SK-N-SH treated with all-trans-retinoic acid at 6 μM for 48 hours (cell line): ENCODE results near the gene ALX4.

Experiments used
- ATAC-seq: fragments of 200-7000 bp; cut with Tn5 transposase; 3 replicates; pipeline ENCODE4 v1.9.1; 2020; ENCODE audit warnings: mild to moderate bottlenecking, moderate library complexity
- ARNTL ChIP-seq: fragments of 450-650 bp; formaldehyde crosslinking; IDR thresholded peaks from 2 replicates; pipeline ENCODE4 v1.5.0; 2020; ENCODE audit warnings: low read depth, mild to moderate bottlenecking, moderate library complexity, borderline replicate concordance
- BACH2 ChIP-seq: fragments of 250-450 bp; sonication (Bioruptor Pico); IDR thresholded peaks from 2 replicates; pipeline ENCODE4 v1.9.0; 2021; ENCODE audit warnings: mild to moderate bottlenecking, borderline replicate concordance
- CSDC2 ChIP-seq: fragments of 250-450 bp; sonication (Bioruptor Pico); IDR thresholded peaks from 2 replicates; pipeline ENCODE4 v1.5.0; 2020; ENCODE audit warnings: mild to moderate bottlenecking, moderate library complexity
- ESRRG ChIP-seq: fragments of 250-450 bp; sonication (Bioruptor Pico); IDR thresholded peaks from 2 replicates; pipeline ENCODE4 v1.6.1; 2021; ENCODE audit warnings: mild to moderate bottlenecking
- GLIS3 ChIP-seq: fragments of 250-450 bp; sonication (Bioruptor Pico); IDR thresholded peaks from 2 replicates; pipeline ENCODE4 v1.5.0; 2020; ENCODE audit warnings: mild to moderate bottlenecking, moderate library complexity
- ISL1 ChIP-seq: fragments of 250-450 bp; sonication (Bioruptor Pico); IDR thresholded peaks from 2 replicates; pipeline ENCODE4 v2.1.2; 2022; ENCODE audit warnings: mild to moderate bottlenecking, moderate library complexity
- OSR1 ChIP-seq: fragments of 250-450 bp; sonication (Bioruptor Pico); IDR thresholded peaks from 2 replicates; pipeline ENCODE4 v1.8.0; 2022; ENCODE audit warnings: moderate library complexity, mild to moderate bottlenecking, inconsistent platforms
- PPARA ChIP-seq: fragments of 250-450 bp; sonication (Bioruptor Pico); IDR thresholded peaks from 2 replicates; pipeline ENCODE4 v1.5.0; 2020; ENCODE audit warnings: mild to moderate bottlenecking, borderline replicate concordance
- RARB ChIP-seq: fragments of 250-450 bp; sonication (Bioruptor Pico); IDR thresholded peaks from 2 replicates; pipeline ENCODE4 v1.8.0; 2021; ENCODE audit warnings: mild to moderate bottlenecking, moderate library complexity
- SNAI2 ChIP-seq: fragments of 250-450 bp; sonication (Bioruptor Pico); IDR thresholded peaks from 2 replicates; pipeline ENCODE4 v1.5.0; 2020; ENCODE audit warnings: mild to moderate bottlenecking, moderate library complexity
- TCF4 ChIP-seq: fragments of 250-450 bp; sonication (Bioruptor Pico); IDR thresholded peaks from 2 replicates; pipeline ENCODE4 v1.8.0; 2021; ENCODE audit warnings: mild to moderate bottlenecking, moderate library complexity, borderline replicate concordance
- ZC3H10 ChIP-seq: fragments of 250-450 bp; sonication (Bioruptor Pico); IDR thresholded peaks from 2 replicates; pipeline ENCODE4 v1.5.1; 2021; ENCODE audit warnings: mild to moderate bottlenecking, moderate library complexity
- ZFP3 ChIP-seq: fragments of 250-450 bp; sonication (Bioruptor Pico); IDR thresholded peaks from 2 replicates; pipeline ENCODE4 v1.5.0; 2020; ENCODE audit warnings: mild to moderate bottlenecking, moderate library complexity
- ZFP30 ChIP-seq: fragments of 450-650 bp; formaldehyde crosslinking; IDR thresholded peaks from 2 replicates; pipeline ENCODE4 v1.5.0; 2022; ENCODE audit warnings: mild to moderate bottlenecking, moderate library complexity
- ZNF70 ChIP-seq: fragments of 450-650 bp; formaldehyde crosslinking; IDR thresholded peaks from 2 replicates; pipeline ENCODE4 v1.5.0; 2020; ENCODE audit warnings: mild to moderate bottlenecking, moderate library complexity
- ZNF8 ChIP-seq: fragments of 450-650 bp; formaldehyde crosslinking; IDR thresholded peaks from 2 replicates; pipeline ENCODE4 v1.5.0; 2020; ENCODE audit warnings: mild to moderate bottlenecking, moderate library complexity
- TF ChIP-seq, protein P1 (sequence below): fragments of 250-450 bp; sonication (Bioruptor Pico); IDR thresholded peaks from 2 replicates; pipeline ENCODE4 v1.8.0; 2021; ENCODE audit warnings: low read depth, mild to moderate bottlenecking, moderate library complexity, borderline replicate concordance
- TF ChIP-seq, protein P2 (sequence below): fragments of 250-450 bp; sonication (Bioruptor Pico); IDR thresholded peaks from 2 replicates; pipeline ENCODE4 v1.8.0; 2020; ENCODE audit warnings: mild to moderate bottlenecking, moderate library complexity, borderline replicate concordance
- TF ChIP-seq, protein P3 (sequence below): fragments of 250-450 bp; sonication (Bioruptor Pico); IDR thresholded peaks from 2 replicates; pipeline ENCODE4 v1.5.1; 2020; ENCODE audit warnings: low read depth, mild to moderate bottlenecking, moderate library complexity
- TF ChIP-seq, protein P4 (sequence below): fragments of 250-450 bp; sonication (Bioruptor Pico); IDR thresholded peaks from 2 replicates; pipeline ENCODE4 v1.5.1; 2021; ENCODE audit warnings: mild to moderate bottlenecking, moderate library complexity

The ALX4 gene

DNA sequence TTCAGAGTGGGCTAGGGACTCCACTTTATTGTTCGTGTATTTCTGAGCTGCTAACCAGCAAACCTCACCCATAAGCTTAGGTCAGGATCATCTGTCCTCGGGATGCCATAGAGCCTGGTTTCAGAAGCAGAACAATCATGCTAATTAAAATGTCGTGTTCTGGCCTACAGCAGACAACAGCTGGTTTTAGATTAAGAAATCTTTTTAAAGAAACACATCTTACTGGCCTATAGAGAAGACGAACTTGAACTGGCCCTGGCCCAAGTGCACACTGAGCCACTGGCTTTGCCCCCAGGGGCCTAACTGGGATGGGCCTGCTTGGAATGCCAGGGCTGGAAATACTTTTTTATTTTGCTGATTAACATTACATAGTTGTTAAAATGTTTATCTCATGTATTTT lies 63.2 kb downstream of the ALX4 start:
- TF ChIP-seq ZNF8 (CRISPR knock-in tag) = no peak
- no peak for TF ChIP-seq ZNF70 (CRISPR knock-in tag)
- TF ChIP-seq ARNTL (CRISPR knock-in tag) = no peak
- TF ChIP-seq CSDC2 = no peak
- TF ChIP-seq GLIS3 (CRISPR knock-in tag) = no peak
- TF ChIP-seq, protein P1, sequence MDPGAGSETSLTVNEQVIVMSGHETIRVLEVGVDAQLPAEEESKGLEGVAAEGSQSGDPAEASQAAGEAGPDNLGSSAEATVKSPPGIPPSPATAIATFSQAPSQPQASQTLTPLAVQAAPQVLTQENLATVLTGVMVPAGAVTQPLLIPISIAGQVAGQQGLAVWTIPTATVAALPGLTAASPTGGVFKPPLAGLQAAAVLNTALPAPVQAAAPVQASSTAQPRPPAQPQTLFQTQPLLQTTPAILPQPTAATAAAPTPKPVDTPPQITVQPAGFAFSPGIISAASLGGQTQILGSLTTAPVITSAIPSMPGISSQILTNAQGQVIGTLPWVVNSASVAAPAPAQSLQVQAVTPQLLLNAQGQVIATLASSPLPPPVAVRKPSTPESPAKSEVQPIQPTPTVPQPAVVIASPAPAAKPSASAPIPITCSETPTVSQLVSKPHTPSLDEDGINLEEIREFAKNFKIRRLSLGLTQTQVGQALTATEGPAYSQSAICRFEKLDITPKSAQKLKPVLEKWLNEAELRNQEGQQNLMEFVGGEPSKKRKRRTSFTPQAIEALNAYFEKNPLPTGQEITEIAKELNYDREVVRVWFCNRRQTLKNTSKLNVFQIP (CRISPR knock-in tag) = no peak
- TF ChIP-seq PPARA = no peak
- TF ChIP-seq ISL1 (CRISPR knock-in tag) = no peak
- TF ChIP-seq ZFP30 (CRISPR knock-in tag) = no peak
- TF ChIP-seq, protein P2, sequence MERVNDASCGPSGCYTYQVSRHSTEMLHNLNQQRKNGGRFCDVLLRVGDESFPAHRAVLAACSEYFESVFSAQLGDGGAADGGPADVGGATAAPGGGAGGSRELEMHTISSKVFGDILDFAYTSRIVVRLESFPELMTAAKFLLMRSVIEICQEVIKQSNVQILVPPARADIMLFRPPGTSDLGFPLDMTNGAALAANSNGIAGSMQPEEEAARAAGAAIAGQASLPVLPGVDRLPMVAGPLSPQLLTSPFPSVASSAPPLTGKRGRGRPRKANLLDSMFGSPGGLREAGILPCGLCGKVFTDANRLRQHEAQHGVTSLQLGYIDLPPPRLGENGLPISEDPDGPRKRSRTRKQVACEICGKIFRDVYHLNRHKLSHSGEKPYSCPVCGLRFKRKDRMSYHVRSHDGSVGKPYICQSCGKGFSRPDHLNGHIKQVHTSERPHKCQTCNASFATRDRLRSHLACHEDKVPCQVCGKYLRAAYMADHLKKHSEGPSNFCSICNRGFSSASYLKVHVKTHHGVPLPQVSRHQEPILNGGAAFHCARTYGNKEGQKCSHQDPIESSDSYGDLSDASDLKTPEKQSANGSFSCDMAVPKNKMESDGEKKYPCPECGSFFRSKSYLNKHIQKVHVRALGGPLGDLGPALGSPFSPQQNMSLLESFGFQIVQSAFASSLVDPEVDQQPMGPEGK (CRISPR knock-in tag) = no peak
- no peak for TF ChIP-seq ZFP3 (CRISPR knock-in tag)
- no peak for TF ChIP-seq ZC3H10 (CRISPR knock-in tag)
- TF ChIP-seq BACH2 (CRISPR knock-in tag) = no peak
- no peak for TF ChIP-seq RARB (CRISPR knock-in tag)
- no peak for TF ChIP-seq OSR1
- no peak for TF ChIP-seq ESRRG (CRISPR knock-in tag)
- TF ChIP-seq, protein P3, sequence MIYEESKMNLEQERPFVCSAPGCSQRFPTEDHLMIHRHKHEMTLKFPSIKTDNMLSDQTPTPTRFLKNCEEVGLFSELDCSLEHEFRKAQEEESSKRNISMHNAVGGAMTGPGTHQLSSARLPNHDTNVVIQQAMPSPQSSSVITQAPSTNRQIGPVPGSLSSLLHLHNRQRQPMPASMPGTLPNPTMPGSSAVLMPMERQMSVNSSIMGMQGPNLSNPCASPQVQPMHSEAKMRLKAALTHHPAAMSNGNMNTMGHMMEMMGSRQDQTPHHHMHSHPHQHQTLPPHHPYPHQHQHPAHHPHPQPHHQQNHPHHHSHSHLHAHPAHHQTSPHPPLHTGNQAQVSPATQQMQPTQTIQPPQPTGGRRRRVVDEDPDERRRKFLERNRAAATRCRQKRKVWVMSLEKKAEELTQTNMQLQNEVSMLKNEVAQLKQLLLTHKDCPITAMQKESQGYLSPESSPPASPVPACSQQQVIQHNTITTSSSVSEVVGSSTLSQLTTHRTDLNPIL (CRISPR knock-in tag) = no peak
- TF ChIP-seq, protein P4, sequence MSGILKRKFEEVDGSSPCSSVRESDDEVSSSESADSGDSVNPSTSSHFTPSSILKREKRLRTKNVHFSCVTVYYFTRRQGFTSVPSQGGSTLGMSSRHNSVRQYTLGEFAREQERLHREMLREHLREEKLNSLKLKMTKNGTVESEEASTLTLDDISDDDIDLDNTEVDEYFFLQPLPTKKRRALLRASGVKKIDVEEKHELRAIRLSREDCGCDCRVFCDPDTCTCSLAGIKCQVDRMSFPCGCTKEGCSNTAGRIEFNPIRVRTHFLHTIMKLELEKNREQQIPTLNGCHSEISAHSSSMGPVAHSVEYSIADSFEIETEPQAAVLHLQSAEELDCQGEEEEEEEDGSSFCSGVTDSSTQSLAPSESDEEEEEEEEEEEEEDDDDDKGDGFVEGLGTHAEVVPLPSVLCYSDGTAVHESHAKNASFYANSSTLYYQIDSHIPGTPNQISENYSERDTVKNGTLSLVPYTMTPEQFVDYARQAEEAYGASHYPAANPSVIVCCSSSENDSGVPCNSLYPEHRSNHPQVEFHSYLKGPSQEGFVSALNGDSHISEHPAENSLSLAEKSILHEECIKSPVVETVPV (CRISPR knock-in tag) = no peak
- TF ChIP-seq SNAI2 (CRISPR knock-in tag) = no peak
- ATAC-seq = no peak

DNA sequence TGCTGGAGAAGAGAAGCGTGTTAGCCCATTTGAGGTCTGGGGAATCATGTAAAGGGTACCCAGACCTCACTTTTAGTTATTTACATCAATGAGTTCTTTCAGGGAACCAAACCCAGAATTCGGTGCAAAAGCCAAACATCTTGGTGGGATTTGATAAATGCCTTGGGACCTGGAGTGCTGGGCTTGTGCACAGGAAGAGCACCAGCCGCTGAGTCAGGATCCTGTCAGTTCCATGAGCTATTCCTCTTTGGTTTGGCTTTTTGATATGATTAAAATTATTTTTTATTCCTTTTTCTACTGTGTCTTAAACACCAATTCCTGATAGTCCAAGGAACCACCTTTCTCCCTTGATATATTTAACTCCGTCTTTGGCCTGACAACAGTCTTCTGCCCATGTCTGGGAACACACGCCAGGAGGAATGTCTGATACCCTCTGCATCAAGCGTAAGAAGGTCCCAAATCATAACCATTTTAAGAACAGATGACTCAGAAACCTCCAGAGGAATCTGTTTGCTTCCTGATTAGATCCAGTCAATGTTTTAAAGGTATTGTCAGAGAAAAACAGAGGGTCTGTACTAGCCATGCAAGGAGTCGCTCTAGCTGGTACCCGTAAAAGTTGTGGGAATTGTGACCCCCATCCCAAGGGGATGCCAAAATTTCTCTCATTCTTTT lies 65.2 kb downstream of the ALX4 start:
- ATAC-seq = peak; percentile 81
- TF ChIP-seq SNAI2 (CRISPR knock-in tag) (no peak), ISL1 (CRISPR knock-in tag) (0 out of 2 replicates have a peak, but pooled peaks have one; percentile 16)

DNA sequence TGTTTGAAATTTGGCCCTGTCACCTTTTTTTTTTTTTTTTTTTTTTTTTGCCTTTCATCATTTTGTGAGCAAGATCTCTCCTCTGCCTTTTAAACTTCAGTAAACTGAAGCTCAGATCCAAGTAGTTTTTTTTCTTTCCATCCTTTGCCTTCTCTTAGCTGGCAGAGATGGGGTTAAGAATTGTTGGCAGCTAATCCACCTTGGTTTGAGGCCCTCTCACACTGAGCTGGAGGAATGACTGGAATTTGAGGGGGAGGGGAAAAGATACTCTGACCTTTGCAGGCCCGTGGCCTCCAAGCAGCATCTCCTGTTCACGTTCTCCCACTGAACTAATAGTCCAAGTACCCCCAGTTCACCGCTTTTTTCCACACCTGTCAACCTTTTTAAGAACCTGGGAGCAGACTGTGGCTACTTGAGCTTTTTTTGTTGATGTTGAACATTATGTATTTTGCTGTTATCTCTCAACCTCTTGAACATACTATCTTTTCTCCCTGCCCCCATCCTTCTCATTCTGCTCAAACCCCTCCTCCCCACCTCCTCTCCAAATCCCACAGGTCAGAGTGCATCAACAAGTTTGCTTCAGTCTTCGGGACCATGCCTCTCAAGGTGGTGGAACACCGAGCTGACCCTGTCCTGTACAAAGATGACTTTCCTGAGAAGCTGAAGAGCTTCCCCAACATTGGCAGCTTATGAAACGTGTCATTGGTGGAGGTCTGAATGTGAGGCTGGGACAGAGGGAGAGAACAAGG lies 66.2 kb downstream of the ALX4 start:
- TF ChIP-seq TCF4 (CRISPR knock-in tag) (no peak), GLIS3 (CRISPR knock-in tag) (0 out of 2 replicates have a peak, but pooled peaks have one; percentile 33)
- TF ChIP-seq, all 23 proteins: peak for 1
- ATAC-seq = peak; percentile 70

DNA sequence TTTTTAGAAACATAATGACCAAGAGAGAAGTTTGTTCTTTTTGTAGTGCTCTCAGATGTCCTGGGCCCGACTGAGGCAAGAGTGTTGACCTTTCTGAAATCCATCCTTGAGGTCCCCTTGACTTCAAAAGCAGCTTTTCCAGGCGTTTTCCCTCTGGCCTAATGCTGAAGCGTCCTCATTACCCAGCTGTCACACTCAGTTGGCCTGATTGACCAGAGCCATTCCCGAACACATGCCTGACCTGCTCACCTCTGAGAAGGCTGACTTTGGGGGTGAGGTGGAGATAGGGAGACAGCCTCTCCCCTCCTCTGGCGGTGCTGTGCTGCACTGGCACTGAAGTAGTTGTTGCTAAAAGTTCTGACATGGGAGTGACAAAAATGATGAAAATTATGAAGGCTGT lies 66.9 kb downstream of the ALX4 start:
- peak; percentile 14; the same call in 2 of the 3 replicates for ATAC-seq
- no peak for TF ChIP-seq ESRRG (CRISPR knock-in tag)
- TF ChIP-seq, protein P3 (CRISPR knock-in tag) = no peak
- TF ChIP-seq ZFP30 (CRISPR knock-in tag) = no peak
- no peak for TF ChIP-seq SNAI2 (CRISPR knock-in tag)
- TF ChIP-seq ARNTL (CRISPR knock-in tag) = no peak
- TF ChIP-seq CSDC2 = no peak
- no peak for TF ChIP-seq ZNF8 (CRISPR knock-in tag)
- no peak for TF ChIP-seq TCF4 (CRISPR knock-in tag)
- TF ChIP-seq PPARA = no peak
- TF ChIP-seq, protein P4 (CRISPR knock-in tag) = no peak
- TF ChIP-seq GLIS3 (CRISPR knock-in tag) = no peak
- TF ChIP-seq, protein P1 (CRISPR knock-in tag) = no peak
- no peak for TF ChIP-seq BACH2 (CRISPR knock-in tag)
